NCI-H2196 (cell line): ENCODE data around the gene DMRT1.
A peak's percentile ranks its signal among the peaks of the same experiment; 100 is the strongest.

ENCODE experiments used
- DNase-seq: peaks from one replicate; lab custom pipeline; 2025; ENCODE audit not compliant: unreplicated experiment; lab: John Stamatoyannopoulos, UW

The DMRT1 gene

GRCh38 chr9:970151-970996, 128.9 kb downstream of the DMRT1 start:
- no peak for DNase-seq

GRCh38 chr9:971901-972500, 130.5 kb downstream of the DMRT1 start:
- no peak for DNase-seq

GRCh38 chr9:972501-973294, 131.2 kb downstream of the DMRT1 start:
- DNase-seq = no peak

- DNase-seq = no peak
Measured at GRCh38 chr9:973295-973834, 131.9 kb downstream of the DMRT1 start.

GRCh38 chr9:974031-974995, 132.8 kb downstream of the DMRT1 start:
- no peak for DNase-seq

- no peak for DNase-seq
Measured at GRCh38 chr9:974996-975739, 133.7 kb downstream of the DMRT1 start.

- DNase-seq = no peak
Measured at GRCh38 chr9:975740-976257, 134.3 kb downstream of the DMRT1 start.

- peak; percentile 62 for DNase-seq
Measured at GRCh38 chr9:976258-976942, 134.9 kb downstream of the DMRT1 start, which contains the start of gene DMRT3. DMRT3 (plus strand) TSS chr9:976655; CDS start chr9:977002, 347 bp downstream.

GRCh38 chr9:976943-977837, 135.7 kb downstream of the DMRT1 start:
- DNase-seq = peak; percentile 65

GRCh38 chr9:977838-978830, 136.6 kb downstream of the DMRT1 start:
- DNase-seq = no peak

GRCh38 chr9:979983-980382, 138.5 kb downstream of the DMRT1 start:
- DNase-seq = no peak

- DNase-seq = no peak
Measured at GRCh38 chr9:980640-981039, 139.1 kb downstream of the DMRT1 start.

- no peak for DNase-seq
Measured at GRCh38 chr9:981491-981898, 140.0 kb downstream of the DMRT1 start.

- no peak for DNase-seq
Measured at GRCh38 chr9:982394-983230, 141.1 kb downstream of the DMRT1 start.

- no peak for DNase-seq
Measured at GRCh38 chr9:994005-994404, 152.5 kb downstream of the DMRT1 start.

- DNase-seq = no peak
Measured at GRCh38 chr9:995192-995591, 153.7 kb downstream of the DMRT1 start.
